ENCODE measurements around the gene ZNF319. TPM values are rescaled to one million over a fixed set of nuclear protein-coding genes. Genes with fewer than 3 reads are reported as not detected.
A peak's percentile ranks its signal among the peaks of the same experiment; 100 is the strongest.
"Not testable (repeated sequence)": the region's sequence is repeated elsewhere in the genome, so short reads cannot be mapped to it uniquely, and the experiment has no call there.

The ZNF319 gene
- polyA plus RNA-seq, 3 donors, result 1.9 to 11.5 (median 4.7) TPM

DNA sequence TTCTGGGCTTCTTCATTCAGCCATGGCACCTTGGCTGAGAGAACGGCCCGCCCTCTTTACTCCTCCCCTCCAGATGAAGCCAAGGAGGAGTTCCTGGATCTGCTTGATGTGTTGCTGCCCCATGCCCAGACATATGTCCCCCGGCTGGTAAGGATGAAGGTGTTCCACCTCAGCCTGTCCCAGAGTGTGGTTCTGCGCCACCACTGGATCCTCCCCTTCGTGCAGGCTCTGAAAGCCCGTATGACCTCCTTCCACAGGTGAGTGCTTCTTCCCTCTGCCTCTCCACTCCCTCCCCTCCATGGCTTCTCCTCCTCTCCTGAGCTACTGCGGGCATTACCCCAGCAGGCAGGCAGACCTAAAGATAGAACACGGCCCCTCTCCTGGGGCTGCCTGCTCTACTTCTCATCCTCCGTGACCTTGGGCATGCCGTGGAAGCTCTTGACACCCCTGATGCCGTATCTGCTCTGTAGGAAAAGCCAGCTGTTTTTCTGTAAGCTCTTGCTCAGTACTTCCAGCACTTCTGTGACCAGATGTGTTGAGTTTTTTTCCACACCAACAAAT lies 9.5 kb upstream of the ZNF319 start:
- no peak overlapping the region for H3K9ac ChIP-seq (ENCODE audit: insufficient read depth, low read length, poor library complexity, severe bottlenecking)
- DNase-seq, result no peak
- H4K20me1 ChIP-seq (ENCODE audit: insufficient read depth, low read length), result peaks cover 13% of the 10 kb centered on the region
- TF ChIP-seq, protein P1, sequence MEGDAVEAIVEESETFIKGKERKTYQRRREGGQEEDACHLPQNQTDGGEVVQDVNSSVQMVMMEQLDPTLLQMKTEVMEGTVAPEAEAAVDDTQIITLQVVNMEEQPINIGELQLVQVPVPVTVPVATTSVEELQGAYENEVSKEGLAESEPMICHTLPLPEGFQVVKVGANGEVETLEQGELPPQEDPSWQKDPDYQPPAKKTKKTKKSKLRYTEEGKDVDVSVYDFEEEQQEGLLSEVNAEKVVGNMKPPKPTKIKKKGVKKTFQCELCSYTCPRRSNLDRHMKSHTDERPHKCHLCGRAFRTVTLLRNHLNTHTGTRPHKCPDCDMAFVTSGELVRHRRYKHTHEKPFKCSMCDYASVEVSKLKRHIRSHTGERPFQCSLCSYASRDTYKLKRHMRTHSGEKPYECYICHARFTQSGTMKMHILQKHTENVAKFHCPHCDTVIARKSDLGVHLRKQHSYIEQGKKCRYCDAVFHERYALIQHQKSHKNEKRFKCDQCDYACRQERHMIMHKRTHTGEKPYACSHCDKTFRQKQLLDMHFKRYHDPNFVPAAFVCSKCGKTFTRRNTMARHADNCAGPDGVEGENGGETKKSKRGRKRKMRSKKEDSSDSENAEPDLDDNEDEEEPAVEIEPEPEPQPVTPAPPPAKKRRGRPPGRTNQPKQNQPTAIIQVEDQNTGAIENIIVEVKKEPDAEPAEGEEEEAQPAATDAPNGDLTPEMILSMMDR (IDR thresholded peaks at IDR 0.05), result no peak
- H3K4me1 ChIP-seq (ENCODE audit: control insufficient read depth in 1 of 2, insufficient read depth in 2 of 2, low read length in 2 of 2), result no peaks in the 10 kb centered on the region
- no peak overlapping the region for H3K4me2 ChIP-seq (replicated peaks; ENCODE audit: extremely low read depth, low read length, poor library complexity, severe bottlenecking)
- no peak overlapping the region for H3K4me3 ChIP-seq (replicated peaks in 1 of 3; ENCODE audit: low read depth in 2 of 3, low read length in 3 of 3)
- H3K27ac Mint-ChIP-seq, result peak overlapping the region in 1 of 7 donors; percentile 82
- H3K27me3 Mint-ChIP-seq (ENCODE audit: low read depth in 3 of 3), result peaks cover 0 to 1% (median 0%) of the 10 kb centered on the region in 3 donors
- H3K9me3 Mint-ChIP-seq, result peaks cover 0 to 10% (median 6%) of the 10 kb centered on the region in 7 donors
- H2AFZ ChIP-seq (ENCODE audit: insufficient read depth, low read depth, low read length, poor library complexity, severe bottlenecking), result no peak overlapping the region
- H3K27me3 ChIP-seq (ENCODE audit: control insufficient read depth in 2 of 2, insufficient read depth in 2 of 2, low read length in 2 of 2), result no peaks in the 10 kb centered on the region
- 100% methylated on average over 9 of the region's 11 CpGs for WGBS (ENCODE audit: insufficient coverage)
- H3K36me3 ChIP-seq (replicated peaks in 1 of 2; ENCODE audit: control insufficient read depth in 1 of 2, insufficient read depth in 2 of 2, low read length in 2 of 2), result peaks cover 48 to 74% of the 10 kb centered on the region in 2 donors
- no peak overlapping the region for H3K4me3 Mint-ChIP-seq
- H3K9me3 ChIP-seq (replicated peaks in 1 of 2; ENCODE audit: control insufficient read depth in 1 of 2, insufficient read depth in 1 of 2, low read length in 2 of 2), result peaks cover 0 to 6% of the 10 kb centered on the region in 2 donors
- intact Hi-C loops (cut with micrococcal nuclease), result loop anchor here (5.0 to 10.0 kb wide), 3 partner anchors 115 to 208 kb away; partner anchors contain the start of genes CFAP20 (in 2 of the 2) and KIFC3 (in 2 of the 2)
- no peak overlapping the region for H3K27ac ChIP-seq (ENCODE audit: low read depth in 1 of 2, low read length in 2 of 2)
- H3K36me3 Mint-ChIP-seq, result peaks cover 66 to 83% of the 10 kb centered on the region in 2 donors
- peaks cover 22% of the 10 kb centered on the region for H3K79me2 ChIP-seq (ENCODE audit: insufficient read depth, low read length)
- H3K4me1 Mint-ChIP-seq, result peaks cover 6% of the 10 kb centered on the region

- not testable (repeated sequence) for H3K9me3 Mint-ChIP-seq; H3K4me3 ChIP-seq (replicated peaks in 1 of 3; ENCODE audit: low read depth in 2 of 3, low read length in 3 of 3); H3K4me2 ChIP-seq (replicated peaks; ENCODE audit: extremely low read depth, low read length, poor library complexity, severe bottlenecking); H3K27me3 ChIP-seq (ENCODE audit: control insufficient read depth in 2 of 2, insufficient read depth in 2 of 2, low read length in 2 of 2); H3K27me3 Mint-ChIP-seq (ENCODE audit: low read depth in 3 of 3); H3K27ac Mint-ChIP-seq; H3K9ac ChIP-seq (ENCODE audit: insufficient read depth, low read length, poor library complexity, severe bottlenecking); H3K4me3 Mint-ChIP-seq; H2AFZ ChIP-seq (ENCODE audit: insufficient read depth, low read depth, low read length, poor library complexity, severe bottlenecking); H3K27ac ChIP-seq (ENCODE audit: low read depth in 1 of 2, low read length in 2 of 2); DNase-seq; H3K9me3 ChIP-seq (replicated peaks in 1 of 2; ENCODE audit: control insufficient read depth in 1 of 2, insufficient read depth in 1 of 2, low read length in 2 of 2)
- H3K36me3 ChIP-seq (replicated peaks in 1 of 2; ENCODE audit: control insufficient read depth in 1 of 2, insufficient read depth in 2 of 2, low read length in 2 of 2), result peaks cover 30 to 49% of the 10 kb centered on the region in 2 donors
- peaks cover 30% of the 10 kb centered on the region for H3K79me2 ChIP-seq (ENCODE audit: insufficient read depth, low read length)
- peaks cover 13 to 20% of the 10 kb centered on the region in 2 donors for H3K4me1 ChIP-seq (ENCODE audit: control insufficient read depth in 1 of 2, insufficient read depth in 2 of 2, low read length in 2 of 2)
- peaks cover 43 to 62% of the 10 kb centered on the region in 2 donors for H3K36me3 Mint-ChIP-seq
- H4K20me1 ChIP-seq (ENCODE audit: insufficient read depth, low read length), result peaks cover 20% of the 10 kb centered on the region
- 98% methylated on average over 6 of the region's 12 CpGs for WGBS (ENCODE audit: insufficient coverage)
- intact Hi-C loops (cut with micrococcal nuclease), result loop anchor here (2.0 to 10.0 kb wide), 7 partner anchors 106 to 427 kb away; partner anchors contain the start of genes KIFC3 (in 2 of the 2) and KATNB1 (in 1 of the 2)
- H3K4me1 Mint-ChIP-seq, result peaks cover 29% of the 10 kb centered on the region
Measured at GRCh38 chr16:58004736-58005135, 4.3 kb upstream of the ZNF319 start.

All from CD14-positive monocyte (primary cell).